Measurements from ENCODE around the gene NHERF1.

Gene NHERF1

GRCh38 chr17:74750327-74751069, 2.1 kb downstream of the NHERF1 start:
- Mint-ChIP-seq H3K27me3 (no peaks in the 10 kb centered on the region), H3K4me1 (ENCODE audit: low read depth) (peaks cover 66% of the 10 kb centered on the region), H3K4me3 (peak overlapping the region; percentile 92), H3K9me3 (no peaks in the 10 kb centered on the region), H3K27ac (peak overlapping the region; percentile 93), H3K36me3 (ENCODE audit: low read depth) (peaks cover 57% of the 10 kb centered on the region)
- no peak for DNase-seq

- no peaks in the 10 kb centered on the region for H3K27me3 Mint-ChIP-seq
- H3K4me1 Mint-ChIP-seq (ENCODE audit: low read depth), result peaks cover 68% of the 10 kb centered on the region
- H3K4me3 Mint-ChIP-seq, result peak overlapping the region; percentile 92
- peaks cover 64% of the 10 kb centered on the region for H3K36me3 Mint-ChIP-seq (ENCODE audit: low read depth)
- H3K9me3 Mint-ChIP-seq, result no peaks in the 10 kb centered on the region
- DNase-seq, result no peak
- H3K27ac Mint-ChIP-seq, result peak overlapping the region; percentile 93
Observed at GRCh38 chr17:74752415-74752814, 4.0 kb downstream of the NHERF1 start.

GRCh38 chr17:74752822-74753401, 4.5 kb downstream of the NHERF1 start:
- DNase-seq, result no peak
- no peaks in the 10 kb centered on the region for H3K9me3 Mint-ChIP-seq
- peak overlapping the region; percentile 93 for H3K27ac Mint-ChIP-seq
- H3K36me3 Mint-ChIP-seq (ENCODE audit: low read depth), result peaks cover 67% of the 10 kb centered on the region
- H3K4me3 Mint-ChIP-seq, result peak overlapping the region; percentile 92
- peaks cover 68% of the 10 kb centered on the region for H3K4me1 Mint-ChIP-seq (ENCODE audit: low read depth)
- no peaks in the 10 kb centered on the region for H3K27me3 Mint-ChIP-seq

- Mint-ChIP-seq H3K36me3 (ENCODE audit: low read depth) (peaks cover 69% of the 10 kb centered on the region), H3K27me3 (no peaks in the 10 kb centered on the region), H3K4me3 (no peak overlapping the region), H3K27ac (peak overlapping the region; percentile 93), H3K4me1 (ENCODE audit: low read depth) (peaks cover 86% of the 10 kb centered on the region), H3K9me3 (no peaks in the 10 kb centered on the region)
- DNase-seq, result no peak
Observed at GRCh38 chr17:74754832-74755231, 6.4 kb downstream of the NHERF1 start.

- Mint-ChIP-seq H3K36me3 (ENCODE audit: low read depth) (peaks cover 65% of the 10 kb centered on the region), H3K9me3 (no peaks in the 10 kb centered on the region), H3K4me1 (ENCODE audit: low read depth) (peaks cover 93% of the 10 kb centered on the region), H3K27me3 (no peaks in the 10 kb centered on the region), H3K4me3 (no peak overlapping the region), H3K27ac (peak overlapping the region; percentile 93)
- DNase-seq, result no peak
Observed at GRCh38 chr17:74755533-74755932, 7.1 kb downstream of the NHERF1 start.

- Mint-ChIP-seq H3K27me3 (no peaks in the 10 kb centered on the region), H3K4me1 (ENCODE audit: low read depth) (peaks cover 93% of the 10 kb centered on the region), H3K4me3 (no peak overlapping the region), H3K9me3 (no peaks in the 10 kb centered on the region), H3K27ac (peak overlapping the region; percentile 89), H3K36me3 (ENCODE audit: low read depth) (peaks cover 59% of the 10 kb centered on the region)
- no peak for DNase-seq
Observed at GRCh38 chr17:74756891-74757290, 8.5 kb downstream of the NHERF1 start.

- DNase-seq, result no peak
- no peaks in the 10 kb centered on the region for H3K27me3 Mint-ChIP-seq
- H3K9me3 Mint-ChIP-seq, result no peaks in the 10 kb centered on the region
- peaks cover 54% of the 10 kb centered on the region for H3K36me3 Mint-ChIP-seq (ENCODE audit: low read depth)
- H3K4me1 Mint-ChIP-seq (ENCODE audit: low read depth), result peaks cover 87% of the 10 kb centered on the region
- no peak overlapping the region for H3K4me3 Mint-ChIP-seq
- H3K27ac Mint-ChIP-seq, result peak overlapping the region; percentile 89
Observed at GRCh38 chr17:74757502-74757901, 9.1 kb downstream of the NHERF1 start.

GRCh38 chr17:74757931-74758847, 9.8 kb downstream of the NHERF1 start:
- H3K4me3 Mint-ChIP-seq, result peak overlapping the region; percentile 41
- no peak for DNase-seq
- peaks cover 54% of the 10 kb centered on the region for H3K36me3 Mint-ChIP-seq (ENCODE audit: low read depth)
- H3K4me1 Mint-ChIP-seq (ENCODE audit: low read depth), result peaks cover 84% of the 10 kb centered on the region
- H3K27ac Mint-ChIP-seq, result peak overlapping the region; percentile 89
- H3K9me3 Mint-ChIP-seq, result no peaks in the 10 kb centered on the region
- no peaks in the 10 kb centered on the region for H3K27me3 Mint-ChIP-seq

GRCh38 chr17:74758848-74759168, 10.4 kb downstream of the NHERF1 start:
- peaks cover 78% of the 10 kb centered on the region for H3K4me1 Mint-ChIP-seq (ENCODE audit: low read depth)
- no peak for DNase-seq
- H3K27me3 Mint-ChIP-seq, result no peaks in the 10 kb centered on the region

GRCh38 chr17:74759243-74759801, 10.9 kb downstream of the NHERF1 start:
- Mint-ChIP-seq H3K9me3 (no peaks in the 10 kb centered on the region), H3K27ac (peak overlapping the region; percentile 89), H3K27me3 (no peaks in the 10 kb centered on the region), H3K36me3 (ENCODE audit: low read depth) (peaks cover 52% of the 10 kb centered on the region), H3K4me3 (peak overlapping the region; percentile 39), H3K4me1 (ENCODE audit: low read depth) (peaks cover 73% of the 10 kb centered on the region)
- no peak for DNase-seq

More at GRCh38 chr17:74758848-74759168, 10.4 kb downstream of the NHERF1 start:
- Mint-ChIP-seq H3K9me3 (no peaks in the 10 kb centered on the region), H3K4me3 (peak overlapping the region; percentile 41), H3K27ac (peak overlapping the region; percentile 89), H3K36me3 (ENCODE audit: low read depth) (peaks cover 50% of the 10 kb centered on the region)

- Mint-ChIP-seq H3K27me3 (no peaks in the 10 kb centered on the region), H3K4me3 (no peak overlapping the region), H3K4me1 (ENCODE audit: low read depth) (peaks cover 67% of the 10 kb centered on the region), H3K27ac (peak overlapping the region; percentile 89), H3K9me3 (no peaks in the 10 kb centered on the region), H3K36me3 (ENCODE audit: low read depth) (peaks cover 52% of the 10 kb centered on the region)
- DNase-seq, result no peak
Observed at GRCh38 chr17:74759941-74760340, 11.5 kb downstream of the NHERF1 start.

GRCh38 chr17:74760404-74761105, 12.1 kb downstream of the NHERF1 start:
- DNase-seq, result no peak
- Mint-ChIP-seq H3K27ac (peak overlapping the region; percentile 89), H3K4me1 (ENCODE audit: low read depth) (peaks cover 60% of the 10 kb centered on the region), H3K9me3 (no peaks in the 10 kb centered on the region), H3K27me3 (no peaks in the 10 kb centered on the region), H3K4me3 (no peak overlapping the region), H3K36me3 (ENCODE audit: low read depth) (peaks cover 52% of the 10 kb centered on the region)

GRCh38 chr17:74761419-74761818, 13.0 kb downstream of the NHERF1 start:
- Mint-ChIP-seq H3K36me3 (ENCODE audit: low read depth) (peaks cover 58% of the 10 kb centered on the region), H3K4me3 (no peak overlapping the region), H3K27me3 (no peaks in the 10 kb centered on the region)

GRCh38 chr17:74761931-74762330, 13.5 kb downstream of the NHERF1 start:
- Mint-ChIP-seq H3K27me3 (no peaks in the 10 kb centered on the region), H3K4me1 (ENCODE audit: low read depth) (peaks cover 57% of the 10 kb centered on the region), H3K4me3 (no peak overlapping the region), H3K9me3 (no peaks in the 10 kb centered on the region), H3K27ac (peak overlapping the region; percentile 89), H3K36me3 (ENCODE audit: low read depth) (peaks cover 56% of the 10 kb centered on the region)
- DNase-seq, result no peak

More at GRCh38 chr17:74761419-74761818, 13.0 kb downstream of the NHERF1 start:
- Mint-ChIP-seq H3K4me1 (ENCODE audit: low read depth) (peaks cover 61% of the 10 kb centered on the region), H3K9me3 (no peaks in the 10 kb centered on the region), H3K27ac (peak overlapping the region; percentile 89)
- DNase-seq, result no peak

Data from activated T-cell treated with anti-CD3 and anti-CD28 coated beads, Interleukin-2, amount 50 U/mL, for 24 hours (primary cell).